Measurements from ENCODE around the gene TOP3B.

DNA sequence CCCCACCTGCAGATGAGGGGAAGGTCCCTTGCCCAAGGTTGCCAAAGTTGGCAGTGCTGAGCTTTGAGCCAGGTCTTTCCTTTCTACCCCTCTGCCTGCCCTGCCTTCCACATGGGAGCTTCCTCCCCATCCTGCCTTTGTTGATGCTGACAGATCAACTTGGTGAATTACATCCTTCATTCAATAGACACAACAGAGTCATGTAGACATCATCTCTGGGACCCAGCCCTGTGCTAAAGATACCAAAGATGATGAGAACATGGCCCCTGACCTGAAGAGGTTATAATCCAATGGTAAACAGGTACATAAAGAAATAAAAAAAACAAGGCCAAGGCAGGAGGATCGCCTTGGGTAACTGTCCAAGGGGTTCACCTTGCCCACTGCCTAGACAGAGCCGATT lies 72.7 kb downstream of the TOP3B start:
- TF ChIP-seq, protein P1, sequence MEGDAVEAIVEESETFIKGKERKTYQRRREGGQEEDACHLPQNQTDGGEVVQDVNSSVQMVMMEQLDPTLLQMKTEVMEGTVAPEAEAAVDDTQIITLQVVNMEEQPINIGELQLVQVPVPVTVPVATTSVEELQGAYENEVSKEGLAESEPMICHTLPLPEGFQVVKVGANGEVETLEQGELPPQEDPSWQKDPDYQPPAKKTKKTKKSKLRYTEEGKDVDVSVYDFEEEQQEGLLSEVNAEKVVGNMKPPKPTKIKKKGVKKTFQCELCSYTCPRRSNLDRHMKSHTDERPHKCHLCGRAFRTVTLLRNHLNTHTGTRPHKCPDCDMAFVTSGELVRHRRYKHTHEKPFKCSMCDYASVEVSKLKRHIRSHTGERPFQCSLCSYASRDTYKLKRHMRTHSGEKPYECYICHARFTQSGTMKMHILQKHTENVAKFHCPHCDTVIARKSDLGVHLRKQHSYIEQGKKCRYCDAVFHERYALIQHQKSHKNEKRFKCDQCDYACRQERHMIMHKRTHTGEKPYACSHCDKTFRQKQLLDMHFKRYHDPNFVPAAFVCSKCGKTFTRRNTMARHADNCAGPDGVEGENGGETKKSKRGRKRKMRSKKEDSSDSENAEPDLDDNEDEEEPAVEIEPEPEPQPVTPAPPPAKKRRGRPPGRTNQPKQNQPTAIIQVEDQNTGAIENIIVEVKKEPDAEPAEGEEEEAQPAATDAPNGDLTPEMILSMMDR (IDR thresholded peaks at IDR 0.05; ENCODE audit: poor library complexity, severe bottlenecking) = no peak
- no peak for TF ChIP-seq TAF1 (IDR thresholded peaks at IDR 0.05; ENCODE audit: low read depth)
- TF ChIP-seq EZH2 (IDR thresholded peaks at IDR 0.05; ENCODE audit: borderline replicate concordance, insufficient read depth, low read length, poor library complexity, severe bottlenecking) = no peak
- TF ChIP-seq RAD21 (conservative IDR thresholded peaks at IDR 0.05) = no peak

Data from neural cell (in vitro differentiated cells).